22Rv1 (cell line): ENCODE data around the gene LRRC28.

Experiments
- H3K27ac ChIP-seq: fragments of 450-650 bp; 2 replicates; pipeline ENCODE4 v1.5.1; 2017
- ZFX ChIP-seq: fragments of 450-650 bp; IDR thresholded peaks from 2 replicates; pipeline ENCODE4 v1.6.1; 2017; ENCODE audit warnings: antibody characterized with exemption, borderline replicate concordance
- TF ChIP-seq, protein P1 (sequence below): fragments of 450-650 bp; IDR thresholded peaks from 2 replicates; pipeline ENCODE4 v1.5.1; 2017; ENCODE audit warnings: mild to moderate bottlenecking

The LRRC28 gene

DNA sequence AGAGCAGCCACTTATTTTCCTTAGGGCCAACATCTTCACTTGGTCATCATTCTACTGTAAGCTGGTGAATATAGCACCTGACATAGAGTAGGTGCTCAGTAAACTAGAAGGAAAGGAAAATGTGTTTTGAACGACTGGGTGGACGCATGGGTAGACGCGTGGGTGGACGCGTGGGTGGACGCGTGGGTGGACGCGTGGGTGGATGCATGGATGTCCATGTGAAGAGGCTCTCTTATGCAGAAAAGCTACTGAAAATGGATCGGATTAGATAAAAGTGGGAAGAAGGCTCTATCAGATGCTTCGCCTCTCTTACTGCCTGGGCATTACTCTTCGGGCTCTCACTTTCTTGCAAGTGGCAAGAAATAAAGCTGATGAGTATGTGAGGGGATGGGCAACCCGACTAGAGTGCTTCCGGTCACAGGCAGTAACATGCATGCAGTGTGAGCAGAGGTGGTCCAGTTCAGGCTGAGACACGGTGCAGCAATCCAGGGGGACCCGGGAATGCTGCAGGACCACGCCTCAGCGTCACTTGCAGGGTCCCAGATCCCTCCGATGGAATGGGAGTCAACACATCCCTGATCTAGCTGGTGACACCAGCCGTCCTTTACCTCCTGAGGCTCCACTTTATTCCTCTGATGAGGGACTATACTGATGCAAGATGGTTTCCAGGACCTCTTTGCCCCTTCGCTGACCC is 176.5 kb downstream of the LRRC28 start:
- H3K27ac ChIP-seq, result no peak overlapping the region
- TF ChIP-seq, protein P1, sequence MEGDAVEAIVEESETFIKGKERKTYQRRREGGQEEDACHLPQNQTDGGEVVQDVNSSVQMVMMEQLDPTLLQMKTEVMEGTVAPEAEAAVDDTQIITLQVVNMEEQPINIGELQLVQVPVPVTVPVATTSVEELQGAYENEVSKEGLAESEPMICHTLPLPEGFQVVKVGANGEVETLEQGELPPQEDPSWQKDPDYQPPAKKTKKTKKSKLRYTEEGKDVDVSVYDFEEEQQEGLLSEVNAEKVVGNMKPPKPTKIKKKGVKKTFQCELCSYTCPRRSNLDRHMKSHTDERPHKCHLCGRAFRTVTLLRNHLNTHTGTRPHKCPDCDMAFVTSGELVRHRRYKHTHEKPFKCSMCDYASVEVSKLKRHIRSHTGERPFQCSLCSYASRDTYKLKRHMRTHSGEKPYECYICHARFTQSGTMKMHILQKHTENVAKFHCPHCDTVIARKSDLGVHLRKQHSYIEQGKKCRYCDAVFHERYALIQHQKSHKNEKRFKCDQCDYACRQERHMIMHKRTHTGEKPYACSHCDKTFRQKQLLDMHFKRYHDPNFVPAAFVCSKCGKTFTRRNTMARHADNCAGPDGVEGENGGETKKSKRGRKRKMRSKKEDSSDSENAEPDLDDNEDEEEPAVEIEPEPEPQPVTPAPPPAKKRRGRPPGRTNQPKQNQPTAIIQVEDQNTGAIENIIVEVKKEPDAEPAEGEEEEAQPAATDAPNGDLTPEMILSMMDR, result no peak
- no peak for TF ChIP-seq ZFX

DNA sequence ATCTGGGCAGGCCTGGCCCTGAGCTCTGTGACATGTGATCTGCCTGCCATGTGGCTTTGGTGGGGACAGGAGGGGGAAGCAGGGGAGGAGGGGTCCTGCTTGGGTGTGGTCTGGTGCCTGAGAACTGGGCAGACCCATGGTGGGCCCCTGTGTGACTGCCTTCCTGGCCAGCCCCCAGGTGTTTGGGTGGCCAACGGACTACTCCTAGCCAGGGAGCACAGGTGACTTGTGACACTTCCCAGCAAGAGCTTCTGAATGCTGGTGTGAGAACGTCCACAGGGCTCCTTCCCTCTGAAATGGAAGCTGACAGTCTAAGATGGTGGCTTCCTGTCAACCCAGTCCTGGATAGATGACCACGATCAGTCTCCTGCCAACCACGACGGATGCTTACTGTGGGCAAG is 178.4 kb downstream of the LRRC28 start:
- H3K27ac ChIP-seq, result no peak overlapping the region
- TF ChIP-seq ZFX, result no peak
- TF ChIP-seq, protein P1, result no peak

DNA sequence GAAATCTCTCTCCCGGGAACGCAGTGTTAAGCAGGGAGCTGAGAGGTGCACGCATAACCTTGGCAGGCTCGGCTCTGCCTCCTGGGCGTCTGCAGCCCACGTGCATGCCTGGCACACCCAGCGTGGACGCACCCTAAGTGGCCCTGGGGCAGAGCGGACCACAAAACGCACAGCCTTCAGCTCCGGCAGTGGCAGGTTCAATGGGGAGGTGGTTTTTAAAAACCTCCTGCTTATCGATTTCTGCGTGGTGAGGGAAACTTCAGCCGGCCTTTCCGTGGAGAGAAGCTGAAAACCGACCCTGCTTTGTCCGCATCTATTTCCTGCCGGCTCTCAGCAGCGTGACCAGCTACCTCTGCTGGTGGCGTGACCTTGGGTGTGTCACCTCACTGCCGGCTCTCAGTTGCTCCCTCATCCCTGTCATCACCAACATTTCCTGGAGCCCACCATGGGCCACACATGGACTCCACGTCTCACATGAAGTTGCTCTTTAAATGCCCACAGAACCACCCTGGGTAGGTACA is 179.7 kb downstream of the LRRC28 start:
- TF ChIP-seq, protein P1, result no peak
- no peak for TF ChIP-seq ZFX
- H3K27ac ChIP-seq, result no peak overlapping the region

DNA sequence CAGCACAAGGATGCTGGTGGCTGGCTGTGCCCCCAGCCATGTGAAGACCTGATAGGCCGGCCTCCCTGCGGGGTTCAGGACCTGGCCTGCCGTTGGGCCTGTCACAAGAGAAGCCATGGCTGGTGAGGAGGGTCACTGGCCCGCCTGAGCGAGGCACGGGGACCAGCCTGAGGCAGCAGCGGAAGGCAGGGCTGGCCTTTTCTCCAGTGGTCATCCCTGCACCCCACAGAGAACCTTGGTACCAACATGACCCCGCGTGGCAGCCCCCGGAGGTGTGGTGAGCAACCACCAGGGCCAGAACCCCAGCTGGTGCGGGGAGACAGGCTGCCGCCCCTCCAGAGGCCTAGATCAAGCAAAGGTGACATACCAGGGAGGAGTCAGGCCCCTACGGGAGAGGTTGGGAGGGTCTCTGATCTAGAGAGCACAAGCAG is 180.4 kb downstream of the LRRC28 start:
- H3K27ac ChIP-seq, result no peak overlapping the region

DNA sequence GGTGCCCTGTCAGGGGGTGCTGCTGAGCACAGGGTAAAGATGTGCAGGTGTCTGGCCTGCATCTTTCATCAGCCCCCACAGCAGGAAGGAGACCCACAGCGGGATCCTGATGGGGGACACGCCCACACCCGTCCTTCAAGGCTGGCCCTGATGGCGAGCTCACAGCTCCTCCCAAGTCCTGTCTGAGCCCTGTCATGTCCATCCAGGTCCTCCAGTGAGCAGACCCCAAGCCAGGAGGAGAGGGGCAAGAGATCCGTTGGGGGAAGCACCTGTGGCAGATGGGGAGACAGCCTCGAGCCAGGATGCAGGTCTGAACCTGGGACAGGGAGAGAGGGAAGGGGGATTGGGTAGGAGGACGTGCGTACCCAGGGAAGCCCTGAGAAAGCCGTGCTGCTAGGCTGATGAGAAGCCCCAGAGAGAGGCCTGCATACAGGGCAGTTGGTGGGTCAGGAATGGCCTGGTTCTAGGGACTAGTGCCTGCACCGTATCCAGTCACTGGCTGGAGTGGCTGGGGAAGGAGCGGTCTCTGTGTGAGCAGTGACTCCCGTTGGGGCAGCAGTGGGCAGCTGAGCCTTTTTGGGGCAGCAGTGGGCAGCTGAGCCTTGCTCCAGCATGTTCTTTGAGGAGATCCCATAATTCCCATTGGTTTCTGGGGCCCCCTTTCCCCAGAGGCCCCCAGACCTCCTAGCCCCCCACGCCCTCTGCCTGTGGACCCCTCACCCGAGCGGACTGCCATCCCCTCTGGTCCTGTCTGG is 181.2 kb downstream of the LRRC28 start:
- no peak overlapping the region for H3K27ac ChIP-seq
- no peak for TF ChIP-seq ZFX
- TF ChIP-seq, protein P1, result no peak

More for the DNA sequence above, 180.4 kb downstream of the LRRC28 start:
- TF ChIP-seq ZFX, result no peak
- TF ChIP-seq, protein P1, result no peak

DNA sequence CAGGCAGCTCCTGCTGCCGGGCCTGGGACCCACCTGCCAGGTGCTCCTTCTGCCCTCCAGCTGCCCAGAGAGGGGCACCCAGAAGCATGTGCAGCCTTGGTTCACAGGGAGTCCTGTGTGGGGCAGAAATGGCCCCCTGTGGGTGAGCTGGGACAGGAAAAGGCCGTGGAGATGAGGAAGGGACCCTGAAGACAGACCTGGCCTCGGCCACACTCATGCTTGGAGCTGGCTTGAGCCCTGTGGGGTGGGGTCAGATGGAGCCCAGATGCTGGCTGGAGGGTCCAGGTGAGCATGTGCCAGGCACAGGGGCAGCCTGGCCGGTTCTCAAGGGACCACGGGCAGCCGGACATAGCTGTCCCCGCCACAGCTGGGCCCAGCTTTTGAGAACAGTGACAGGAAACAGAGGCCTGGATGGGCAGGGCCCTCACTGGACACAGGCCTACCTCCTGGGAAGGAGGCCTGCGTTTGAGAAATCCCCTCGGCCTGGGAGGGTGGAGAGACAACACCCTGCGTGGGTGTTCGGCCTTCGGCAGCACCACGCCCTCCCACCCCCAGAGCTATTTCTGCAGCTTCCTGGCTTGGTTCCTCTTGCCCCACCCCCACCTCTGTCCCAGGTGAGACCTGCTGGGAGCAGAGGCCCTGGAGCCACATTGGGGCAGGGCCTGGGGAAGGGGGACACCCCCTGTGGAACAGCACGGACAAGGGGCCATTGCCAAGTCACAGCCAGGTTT is 181.9 kb downstream of the LRRC28 start:
- H3K27ac ChIP-seq, result no peak overlapping the region

More for the DNA sequence above, 181.9 kb downstream of the LRRC28 start:
- no peak for TF ChIP-seq ZFX
- TF ChIP-seq, protein P1, result no peak
